Bronchial epithelial cell (primary cell): ENCODE results near the gene MMEL1. TPM values are rescaled to one million over a fixed set of nuclear protein-coding genes. Genes with fewer than 3 reads are reported as not detected.
"Not testable (repeated sequence)": the region's sequence is repeated elsewhere in the genome, so short reads cannot be mapped to it uniquely, and the experiment has no call there.

Source experiments
- DNase-seq: peaks from one replicate; pipeline ENCODE4 v3.0.0-alpha.2; 2010; ENCODE audit warnings: low read depth
- FAIRE-seq: peaks from 2 replicates; lab custom pipeline; 2011; peaks lifted over from hg19 to GRCh38; lab: Jason Lieb, UNC
- H3K27me3 ChIP-seq: 2 replicates; pipeline ENCODE4 v1.5.1; 2011; ENCODE audit warnings: low read length; ENCODE audit not compliant: control insufficient read depth, insufficient read depth
- H3K36me3 ChIP-seq: 2 replicates; pipeline ENCODE4 v1.5.1; 2011; ENCODE audit warnings: low read length; ENCODE audit not compliant: control insufficient read depth, insufficient read depth
- H3K4me3 ChIP-seq: 2 replicates; pipeline ENCODE4 v1.5.1; 2011; ENCODE audit warnings: mild to moderate bottlenecking, low read depth, low read length, control low read depth
- CTCF ChIP-seq: IDR thresholded peaks from 2 replicates; pipeline ENCODE4 v1.5.1; 2011; ENCODE audit warnings: mild to moderate bottlenecking, moderate library complexity, low read length, control low read depth, inconsistent platforms; ENCODE audit not compliant: insufficient read depth, severe bottlenecking
- total RNA-seq: library from RNA; depleted of rRNA; stranded (reverse); fragments of >200 nt; gene quantifications from 2 replicates; pipeline ENCODE4 v1.2.1, GENCODE V29; 2014

MMEL1 gene
- 0.13 TPM in 1 of 2 replicates, not detected in the other for total RNA-seq

- Histone ChIP-seq H3K4me3 (no peak within 1 kb of the TSS), H3K27me3 (peaks cover 7% of the 10 kb centered on the region), H3K36me3 (no peaks in the 10 kb centered on the region)
- DNase-seq (no peak), FAIRE-seq (no peak)
- TF ChIP-seq CTCF = no peak
Observed at GRCh38 chr1:2632561-2633361, at the start of gene MMEL1. TSS of gene MMEL1 (minus strand) at chr1:2633016. CDS start at chr1:2629484, 3,532 bp downstream.

- not testable (repeated sequence) for FAIRE-seq, DNase-seq, H3K36me3 ChIP-seq, H3K27me3 ChIP-seq, H3K4me3 ChIP-seq
Observed at GRCh38 chr1:2676726-2677125, 43.9 kb upstream of the MMEL1 start.

- FAIRE-seq = peak; percentile 95
- H3K4me3 ChIP-seq, H3K36me3 ChIP-seq, DNase-seq, H3K27me3 ChIP-seq: not testable (repeated sequence)
Observed at GRCh38 chr1:2671656-2672055, 38.8 kb upstream of the MMEL1 start.

GRCh38 chr1:2659806-2660205, 27.0 kb upstream of the MMEL1 start:
- H3K4me3 ChIP-seq, DNase-seq, FAIRE-seq, H3K27me3 ChIP-seq, H3K36me3 ChIP-seq: not testable (repeated sequence)

GRCh38 chr1:2657909-2658308, 25.1 kb upstream of the MMEL1 start:
- H3K27me3 ChIP-seq, H3K4me3 ChIP-seq, DNase-seq, H3K36me3 ChIP-seq, FAIRE-seq: not testable (repeated sequence)

GRCh38 chr1:2657124-2657523, 24.3 kb upstream of the MMEL1 start:
- not testable (repeated sequence) for DNase-seq, H3K4me3 ChIP-seq, H3K36me3 ChIP-seq, H3K27me3 ChIP-seq, FAIRE-seq

GRCh38 chr1:2655598-2656434, 23.0 kb upstream of the MMEL1 start:
- not testable (repeated sequence) for H3K4me3 ChIP-seq, H3K27me3 ChIP-seq, DNase-seq, FAIRE-seq, H3K36me3 ChIP-seq

- not testable (repeated sequence) for H3K4me3 ChIP-seq, FAIRE-seq, H3K27me3 ChIP-seq, H3K36me3 ChIP-seq, DNase-seq
Observed at GRCh38 chr1:2654443-2654948, 21.7 kb upstream of the MMEL1 start.

GRCh38 chr1:2653741-2654442, 21.1 kb upstream of the MMEL1 start:
- FAIRE-seq = peak; percentile 88
- not testable (repeated sequence) for DNase-seq, H3K36me3 ChIP-seq, H3K4me3 ChIP-seq, H3K27me3 ChIP-seq

- FAIRE-seq, H3K36me3 ChIP-seq, H3K4me3 ChIP-seq, DNase-seq, H3K27me3 ChIP-seq: not testable (repeated sequence)
Observed at GRCh38 chr1:2652926-2653571, 20.2 kb upstream of the MMEL1 start.

- not testable (repeated sequence) for H3K4me3 ChIP-seq, FAIRE-seq, H3K36me3 ChIP-seq, DNase-seq, H3K27me3 ChIP-seq
Observed at GRCh38 chr1:2652152-2652925, 19.5 kb upstream of the MMEL1 start.
